ENCODE results near the gene BAG5.
A peak's percentile ranks its signal among the peaks of the same experiment; 100 is the strongest.
"Not testable (repeated sequence)": the region's sequence is repeated elsewhere in the genome, so short reads cannot be mapped to it uniquely, and the experiment has no call there.

BAG5 gene

DNA sequence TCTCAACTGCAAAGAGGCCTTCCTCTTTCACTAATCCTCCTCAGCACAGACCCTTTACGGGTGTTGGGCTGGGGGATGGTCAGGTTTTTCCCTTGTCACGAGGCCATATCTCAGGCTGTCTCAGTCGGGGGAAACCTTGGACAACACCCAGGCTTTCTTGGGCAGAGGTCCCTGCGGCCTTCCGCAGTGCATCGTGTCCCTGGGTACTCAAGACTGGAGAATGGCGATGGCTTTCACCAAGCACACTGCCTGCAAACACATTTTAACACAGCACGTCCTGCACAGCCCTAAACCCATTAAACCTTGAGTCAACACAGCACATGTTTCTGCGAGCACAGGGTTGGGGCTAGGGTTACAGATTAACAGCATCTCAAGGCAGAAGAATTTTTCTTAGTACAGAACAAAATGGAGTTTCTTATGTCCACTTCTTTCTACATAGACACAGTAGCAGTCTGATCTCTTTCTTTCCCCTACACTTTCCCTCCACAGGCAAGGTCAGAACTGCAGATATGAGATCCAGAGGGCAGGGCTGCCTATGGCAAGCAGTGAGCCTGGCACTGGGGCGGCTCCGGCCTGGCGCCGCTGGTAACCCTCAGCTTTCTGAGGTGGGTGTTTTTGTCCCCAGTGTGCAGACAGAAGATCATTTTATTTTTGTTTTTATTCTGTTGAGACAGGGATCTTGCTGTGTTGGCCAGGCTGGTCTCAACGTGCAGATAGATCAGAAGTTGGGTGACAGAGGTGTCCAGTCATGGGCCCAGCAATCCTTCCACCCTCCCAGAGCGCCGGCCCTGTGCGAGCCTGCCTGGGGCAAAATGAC, 36.8 kb downstream of the BAG5 start:
- DNase-seq (ENCODE audit: low read depth, low spot score); H3K27ac ChIP-seq: not testable (repeated sequence)

- no peak overlapping the region for H3K27ac ChIP-seq
- DNase-seq (ENCODE audit: low read depth, low spot score): no peak
Observed at GRCh38 chr14:103524002-103524935, 38.2 kb downstream of the BAG5 start.

GRCh38 chr14:103523575-103523954, 38.9 kb downstream of the BAG5 start:
- H3K27ac ChIP-seq: no peak overlapping the region
- no peak for DNase-seq (ENCODE audit: low read depth, low spot score)

DNA sequence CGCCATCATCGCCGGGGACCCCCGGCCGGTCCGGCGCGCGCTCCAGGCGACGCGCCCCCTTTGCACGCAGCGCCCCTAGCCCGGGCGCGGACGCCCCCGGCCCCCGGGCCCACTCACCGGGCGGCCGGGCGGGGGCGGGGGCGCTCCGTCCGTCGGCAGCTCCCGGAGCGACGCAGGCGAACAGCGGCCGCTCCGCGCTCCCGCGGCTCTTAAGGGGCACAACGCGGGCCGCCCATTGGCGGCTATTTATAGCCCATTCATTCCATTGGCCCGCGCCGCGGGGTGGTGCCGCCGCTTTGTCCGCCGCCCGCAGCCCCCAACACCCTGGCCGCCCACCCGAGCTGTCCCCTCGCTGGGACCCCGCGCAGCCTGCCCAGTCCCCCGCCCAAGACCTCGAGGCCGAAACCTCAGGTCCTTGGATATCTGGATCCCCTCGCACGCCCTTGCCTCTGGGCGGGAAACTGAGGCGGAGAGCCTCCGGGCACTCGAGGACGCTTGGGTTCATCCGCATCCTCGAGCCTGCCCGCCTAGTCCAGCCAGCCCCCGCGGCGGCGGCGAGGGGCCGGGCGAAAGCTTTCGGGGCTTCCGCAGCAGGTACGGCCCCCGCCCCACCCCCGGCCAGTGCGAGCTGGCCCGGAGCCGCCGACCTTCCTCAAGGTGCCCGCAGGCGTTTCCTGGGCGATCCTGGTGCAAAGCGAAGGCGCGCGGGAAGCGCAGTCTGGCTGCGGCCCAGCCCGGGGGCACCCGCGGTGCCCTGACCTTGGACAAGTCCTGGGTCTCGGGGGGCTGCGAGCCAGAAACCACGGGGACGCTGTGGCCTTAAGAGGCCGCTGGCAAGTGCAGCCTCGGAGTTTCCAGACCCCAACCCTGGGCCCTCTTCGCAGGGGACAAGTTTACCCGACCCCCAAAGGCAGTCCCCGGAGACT, 39.5 kb downstream of the BAG5 start, which contains the start of gene CKB:
Gene CKB, minus strand, starts transcription at position 182 of the 926 bp plus-strand sequence. CDS start 337 bp downstream, outside the sequence.
- DNase-seq (ENCODE audit: low read depth, low spot score): no peak
- H3K27ac ChIP-seq: peak within 1 kb of the TSS; percentile 46

DNA sequence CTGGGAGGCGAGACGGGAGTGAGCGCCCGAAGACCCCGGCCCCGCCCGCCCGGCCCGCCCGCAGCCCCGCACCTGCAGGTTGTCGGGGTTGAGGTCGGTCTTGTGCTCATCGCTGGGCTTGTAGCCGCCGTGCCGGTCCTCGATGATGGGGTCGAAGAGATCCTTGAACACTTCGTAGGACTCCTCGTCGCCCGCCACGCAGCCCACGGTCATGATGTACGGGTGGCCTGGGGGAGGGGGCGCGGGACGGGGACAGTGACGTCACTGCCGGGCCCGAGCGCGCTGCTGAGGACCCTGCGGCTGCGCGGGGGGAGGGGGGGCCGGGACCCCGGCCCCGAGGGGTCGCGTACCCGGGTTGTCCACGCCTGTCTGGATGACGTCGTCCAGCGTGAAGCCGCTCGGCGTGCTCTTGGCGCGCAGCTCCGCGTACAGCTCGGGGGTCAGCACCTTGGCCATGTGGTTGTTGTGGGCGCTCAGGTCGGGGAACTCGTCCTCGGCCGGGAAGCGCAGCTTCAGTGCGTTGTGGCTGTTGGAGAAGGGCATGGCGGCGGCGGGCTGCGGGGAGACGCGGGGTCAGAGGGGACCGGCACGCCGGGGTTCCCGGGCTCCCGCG, 40.4 kb downstream of the BAG5 start:
- H3K27ac ChIP-seq: peak overlapping the region; percentile 46
- DNase-seq (ENCODE audit: low read depth, low spot score): no peak

DNA sequence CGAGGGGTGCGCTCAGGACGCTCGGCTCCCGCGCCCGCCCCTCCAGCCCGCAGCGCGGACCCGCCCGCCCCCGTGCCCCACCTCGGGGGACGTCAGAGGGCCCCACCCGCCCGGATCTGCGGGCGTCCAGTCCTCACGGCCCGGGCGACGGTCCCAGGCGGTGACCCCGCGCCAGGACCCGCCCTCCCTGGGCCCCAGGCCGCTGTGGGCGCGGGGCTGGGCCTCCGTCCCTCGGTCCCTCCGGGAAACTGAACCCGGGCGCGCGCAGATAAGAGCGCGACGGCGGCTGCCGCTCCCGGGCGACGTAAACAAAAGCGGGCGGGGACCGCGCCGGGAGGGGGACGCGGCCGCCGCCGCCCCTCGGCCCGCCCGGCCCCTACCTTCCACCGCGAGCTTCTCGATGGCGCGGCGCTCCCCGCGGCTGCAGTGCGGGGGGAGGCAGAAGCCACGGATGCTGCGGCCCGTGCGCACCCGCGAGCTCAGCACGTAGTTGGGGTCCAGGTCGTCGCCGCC, 41.0 kb downstream of the BAG5 start:
- DNase-seq (ENCODE audit: low read depth, low spot score): no peak
- H3K27ac ChIP-seq: peak overlapping the region; percentile 46

- DNase-seq (ENCODE audit: low read depth, low spot score): no peak
- peak overlapping the region; percentile 46 for H3K27ac ChIP-seq
Observed at GRCh38 chr14:103520657-103521437, 41.6 kb downstream of the BAG5 start.

GRCh38 chr14:103520269-103520656, 42.2 kb downstream of the BAG5 start:
- DNase-seq (ENCODE audit: low read depth, low spot score): no peak
- H3K27ac ChIP-seq: peak overlapping the region; percentile 46

GRCh38 chr14:103519837-103520212, 42.6 kb downstream of the BAG5 start:
- DNase-seq (ENCODE audit: low read depth, low spot score): no peak
- peak overlapping the region; percentile 8 for H3K27ac ChIP-seq

- DNase-seq (ENCODE audit: low read depth, low spot score): no peak
- H3K27ac ChIP-seq: peak overlapping the region; percentile 8
Observed at GRCh38 chr14:103519043-103519836, 43.2 kb downstream of the BAG5 start.

DNA sequence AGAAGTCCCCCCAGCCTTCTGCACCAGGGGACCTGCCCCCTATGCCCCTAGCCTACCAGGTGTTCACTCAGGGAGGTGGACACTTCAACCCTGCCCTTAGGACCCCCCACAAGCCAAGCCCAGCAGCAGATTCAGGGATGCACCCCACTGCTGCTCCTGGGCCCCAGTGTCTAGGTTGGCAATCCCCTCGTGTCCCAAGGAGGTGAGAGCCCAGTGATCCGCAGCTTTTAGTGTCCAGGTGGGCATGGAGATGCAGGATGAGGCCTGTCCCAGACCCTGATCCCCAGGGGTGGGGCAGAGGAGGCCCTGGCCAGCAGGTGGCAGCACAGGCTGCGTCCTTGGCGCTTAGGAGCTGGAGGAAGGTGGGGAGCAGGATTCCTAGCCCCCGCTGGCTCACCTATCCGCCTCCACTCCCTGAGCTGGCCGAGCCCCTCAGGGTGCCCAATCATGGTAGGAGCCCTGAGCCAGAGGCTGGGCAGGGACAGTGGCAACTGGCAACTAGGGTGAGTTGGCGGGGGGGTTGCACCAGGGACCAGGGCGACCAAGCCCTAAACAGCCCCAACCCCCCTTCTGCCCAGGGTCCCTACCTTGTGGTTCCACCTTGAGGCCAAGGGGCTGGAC, 43.9 kb downstream of the BAG5 start:
- DNase-seq (ENCODE audit: low read depth, low spot score): no peak
- peak overlapping the region; percentile 16 for H3K27ac ChIP-seq

GRCh38 chr14:103517721-103518421, 44.6 kb downstream of the BAG5 start:
- peak overlapping the region; percentile 16 for H3K27ac ChIP-seq
- DNase-seq (ENCODE audit: low read depth, low spot score): no peak

- no peak for DNase-seq (ENCODE audit: low read depth, low spot score)
- H3K27ac ChIP-seq: no peak overlapping the region
Observed at GRCh38 chr14:103517174-103517566, 45.3 kb downstream of the BAG5 start.

- no peak overlapping the region for H3K27ac ChIP-seq
- no peak for DNase-seq (ENCODE audit: low read depth, low spot score)
Observed at GRCh38 chr14:103516426-103517173, 45.9 kb downstream of the BAG5 start.

DNA sequence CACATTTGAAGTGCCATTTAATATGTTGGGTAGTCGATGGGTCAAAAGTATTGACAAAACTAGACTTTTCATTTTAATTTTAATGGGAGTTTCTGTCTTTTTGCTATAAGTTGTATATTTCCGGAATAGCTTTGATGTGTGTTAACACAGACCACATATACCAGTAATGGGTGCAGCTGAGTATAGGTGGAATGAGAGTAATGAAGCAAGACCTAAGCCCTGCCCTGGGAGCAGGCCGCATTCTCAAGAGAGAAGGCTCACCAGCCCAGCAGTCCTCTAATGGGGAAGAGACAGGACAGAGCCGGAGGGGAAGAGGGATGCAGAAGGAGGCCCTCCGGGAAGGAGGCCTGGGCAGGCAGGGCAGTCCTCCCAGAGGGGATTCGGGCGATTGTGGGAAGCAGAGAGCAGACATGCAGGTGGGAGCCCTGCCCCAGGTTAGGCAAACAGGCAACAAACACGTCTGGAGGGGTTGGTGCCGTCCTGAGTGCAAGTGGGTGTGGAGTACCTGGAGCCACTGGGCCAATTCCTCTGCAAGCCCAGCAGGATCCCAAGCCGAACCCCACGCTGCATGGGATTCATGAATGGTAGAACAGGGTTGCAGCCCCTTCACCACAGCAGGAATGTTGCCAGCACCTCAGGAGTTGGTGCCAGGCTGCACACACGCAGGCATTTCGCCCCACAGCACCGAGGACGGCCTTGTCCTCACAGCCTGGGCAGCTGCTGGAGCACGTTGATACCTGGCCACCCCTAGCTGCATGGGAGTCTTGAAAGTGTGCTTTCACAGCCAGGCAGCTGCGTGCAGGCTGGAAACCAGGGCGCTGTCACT, 47.6 kb downstream of the BAG5 start:
- H3K27ac ChIP-seq: no peak overlapping the region
- DNase-seq (ENCODE audit: low read depth, low spot score): no peak
